IPS-11a (cell line): Measurements from ENCODE around the gene BBS1.
"Not testable (repeated sequence)": the region's sequence is repeated elsewhere in the genome, so short reads cannot be mapped to it uniquely, and the experiment has no call there.

Source experiments
- H3K4me3 ChIP-seq: one replicate; pipeline ENCODE4 v1.5.1; 2013; ENCODE audit warnings: low read depth, low read length, control low read depth

The BBS1 gene

DNA sequence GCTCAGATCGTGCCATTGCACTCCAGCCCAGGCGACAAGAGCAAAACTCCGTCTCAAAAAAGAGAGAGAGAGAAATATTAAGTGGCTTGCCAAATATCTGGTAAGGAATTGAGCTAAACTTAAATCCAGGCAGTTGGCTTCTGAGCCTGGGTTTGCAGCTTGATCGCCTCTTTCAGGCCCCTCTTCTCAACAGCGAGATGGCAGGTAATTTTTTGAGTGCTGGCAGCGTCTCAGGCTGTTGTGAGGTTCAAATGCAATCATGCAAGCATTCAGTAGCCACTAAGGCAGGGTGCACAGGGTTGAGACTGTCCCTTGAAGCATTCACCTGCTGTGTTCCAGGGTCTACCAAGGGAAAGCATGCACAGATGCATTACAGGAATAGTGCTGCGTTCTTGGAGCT lies 58.6 kb downstream of the BBS1 start:
- H3K4me3 ChIP-seq: no peak overlapping the region

DNA sequence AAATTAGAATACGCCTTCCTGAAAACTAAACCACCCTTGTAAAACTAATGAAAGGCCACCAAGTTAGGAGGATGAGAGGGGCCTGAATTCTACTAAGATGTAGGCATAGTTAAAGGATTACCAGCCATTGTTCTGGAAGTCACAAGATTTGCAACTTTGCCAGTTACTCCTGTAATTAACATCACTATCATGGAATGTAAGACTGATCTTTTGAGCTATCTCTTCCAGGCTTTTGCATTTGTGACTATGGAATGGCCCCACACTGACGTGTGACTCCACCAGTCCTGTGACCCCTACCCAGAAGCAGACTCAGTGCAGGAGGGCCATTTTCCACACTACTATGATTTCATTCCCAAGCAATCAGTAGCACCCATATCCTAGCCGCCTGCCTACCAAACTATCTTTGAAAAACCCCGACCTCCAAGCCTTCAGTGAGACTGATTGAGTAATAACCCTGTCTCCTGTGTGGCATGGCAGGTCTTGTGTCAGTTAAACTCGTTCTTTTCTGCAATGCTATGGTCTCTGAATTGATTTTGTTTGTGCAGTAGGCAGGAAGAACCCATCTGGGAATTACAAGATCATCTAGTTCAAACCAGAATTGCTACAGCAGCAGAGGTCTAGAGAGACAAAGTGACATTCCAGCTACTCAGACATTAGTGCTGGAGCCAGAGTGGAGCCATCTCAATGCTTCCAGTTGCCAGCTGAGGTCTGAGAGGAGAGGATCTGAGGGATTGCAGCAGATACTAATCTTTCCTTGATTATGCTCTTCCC lies 59.8 kb downstream of the BBS1 start:
- no peak overlapping the region for H3K4me3 ChIP-seq

GRCh38 chr11:66570850-66571180 lies 60.4 kb downstream of the BBS1 start:
- H3K4me3 ChIP-seq: no peak overlapping the region

GRCh38 chr11:66579017-66579606 lies 68.7 kb downstream of the BBS1 start:
- H3K4me3 ChIP-seq: no peak overlapping the region

DNA sequence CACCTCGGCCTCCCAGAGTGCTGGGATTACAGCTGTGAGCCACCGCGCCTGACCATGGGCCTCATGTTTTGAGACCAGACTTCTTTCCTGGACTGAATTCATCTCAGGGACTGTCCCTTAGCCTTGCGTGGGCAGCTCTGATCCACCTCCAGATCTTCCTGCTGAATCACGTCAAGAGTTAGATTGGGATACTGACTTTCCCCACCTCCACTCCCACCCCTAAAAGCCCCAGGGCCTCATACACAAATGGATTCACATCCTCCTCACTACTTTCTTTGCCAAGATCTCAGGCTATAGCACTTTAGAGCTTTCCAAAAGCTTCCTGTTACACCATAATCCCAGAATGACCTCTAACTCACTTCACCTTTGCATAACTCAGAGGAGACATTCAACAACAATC lies 70.4 kb downstream of the BBS1 start:
- no peak overlapping the region for H3K4me3 ChIP-seq

DNA sequence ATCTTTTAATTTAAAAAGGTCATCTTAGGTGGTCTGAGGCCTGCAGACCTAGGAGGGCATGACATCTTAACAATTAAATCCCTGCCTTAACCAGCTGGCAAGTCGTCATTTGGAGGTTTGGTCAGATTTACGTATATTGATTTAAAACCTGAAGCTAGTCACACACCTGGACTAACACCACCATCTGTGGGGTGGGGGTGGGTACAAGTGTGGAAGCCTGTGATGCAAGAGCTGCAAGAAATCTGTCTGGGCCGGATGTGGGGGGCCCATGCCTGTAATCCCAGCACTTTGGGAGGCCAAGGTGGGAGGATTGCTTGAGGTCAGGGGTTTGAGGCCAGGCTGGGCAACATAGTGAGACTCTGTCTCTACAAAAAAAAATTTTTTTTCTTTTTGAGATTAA lies 70.8 kb downstream of the BBS1 start:
- H3K4me3 ChIP-seq: no peak overlapping the region

DNA sequence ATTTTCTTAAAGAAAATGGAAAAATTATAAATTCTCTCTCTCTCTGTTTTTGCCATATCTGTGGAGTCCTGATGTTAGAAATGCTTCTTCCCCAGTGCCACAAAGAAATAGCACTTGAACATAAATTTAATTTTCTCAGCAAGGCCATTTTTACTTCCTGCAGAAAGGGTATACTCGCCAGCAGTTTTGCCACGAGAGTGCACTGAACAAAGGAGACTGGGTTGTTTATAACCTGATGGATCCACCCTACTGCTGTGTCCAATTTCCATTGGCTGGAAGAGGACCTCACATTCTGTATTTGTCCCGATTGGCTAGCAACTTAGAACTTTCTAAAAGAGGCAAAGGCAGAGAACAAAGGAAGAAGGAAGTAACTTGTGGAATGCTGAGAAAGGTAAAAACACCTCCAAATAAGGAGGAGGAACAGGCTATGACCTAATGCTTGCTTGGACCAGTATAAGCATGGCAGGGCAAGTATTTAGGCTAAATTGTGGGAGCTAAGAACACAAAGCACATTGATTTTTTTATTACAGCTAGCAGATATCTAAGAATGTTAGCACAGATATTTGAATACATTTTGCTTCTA lies 72.2 kb downstream of the BBS1 start:
- H3K4me3 ChIP-seq: not testable (repeated sequence)
